Measurements from ENCODE around the gene GGA2.
"Not testable (repeated sequence)": the region's sequence is repeated elsewhere in the genome, so short reads cannot be mapped to it uniquely, and the experiment has no call there.

Gene GGA2

DNA sequence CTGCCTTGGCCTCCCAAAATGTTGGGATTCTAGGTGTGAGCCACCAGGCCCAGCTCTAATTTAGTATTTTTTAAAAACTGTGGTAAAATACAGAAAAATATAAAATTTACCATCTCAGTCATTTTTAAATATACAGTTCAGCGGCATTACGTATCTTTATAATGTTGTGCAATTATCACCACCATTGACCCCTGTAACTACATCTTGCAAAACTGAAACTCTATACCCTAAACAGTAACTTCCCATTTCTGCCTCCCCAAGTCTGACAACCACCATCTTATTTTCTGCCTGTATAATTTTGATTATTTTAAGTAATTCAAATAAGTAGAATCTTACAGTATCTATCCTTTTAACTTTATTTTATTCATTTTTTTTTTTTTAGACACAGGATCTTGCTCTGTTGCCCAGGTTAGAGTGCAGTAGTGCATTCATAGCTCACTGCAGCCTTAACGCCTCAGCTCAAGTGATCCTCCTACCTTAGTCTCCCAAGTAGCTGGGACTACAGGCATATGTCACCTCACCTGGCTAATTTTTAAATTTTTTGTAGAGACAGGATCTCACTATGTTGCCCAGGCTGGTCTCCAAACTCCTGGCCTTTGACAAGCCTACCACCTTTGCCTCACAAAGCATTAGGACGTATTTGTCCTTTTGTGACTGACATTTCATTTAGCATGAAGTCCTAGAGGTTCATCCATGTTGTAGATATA lies 10.9 kb upstream of the GGA2 start:
- 73% methylated on average over 4 of the region's 4 CpGs for WGBS
- H3K36me3 ChIP-seq (ENCODE audit: insufficient read depth, low read length) = peaks cover 65% of the 10 kb centered on the region
- no peak overlapping the region for H3K27ac ChIP-seq (ENCODE audit: low read depth, low read length)
- H3K27me3 ChIP-seq (ENCODE audit: insufficient read depth, low read length) = no peaks in the 10 kb centered on the region
- H3K4me3 ChIP-seq (ENCODE audit: low read length) = no peak overlapping the region
- H3K9me3 ChIP-seq (ENCODE audit: insufficient read depth, low read depth, low read length) = no peaks in the 10 kb centered on the region
- H3K4me1 ChIP-seq (ENCODE audit: insufficient read depth, low read length) = no peaks in the 10 kb centered on the region
- H3K9ac ChIP-seq (ENCODE audit: low read depth, low read length) = no peak overlapping the region

DNA sequence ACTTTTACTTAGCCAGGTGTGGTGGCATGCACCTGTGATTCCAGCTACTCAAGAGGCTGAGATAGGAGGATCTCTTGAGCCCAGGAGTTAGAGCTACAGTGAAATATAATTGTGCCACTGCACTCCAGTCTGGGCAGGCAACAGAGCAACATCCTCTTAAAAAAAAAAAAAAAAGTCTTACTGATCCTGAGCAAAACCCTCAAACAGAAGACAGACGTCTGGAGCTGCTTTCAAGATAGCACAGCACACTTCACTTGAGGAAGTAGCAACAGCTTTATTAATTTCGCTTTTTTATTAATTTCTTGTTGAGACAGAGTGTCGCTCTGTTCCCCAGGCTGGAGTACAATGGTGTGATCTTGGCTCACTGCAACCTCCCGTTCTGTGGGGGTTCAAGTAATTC lies 10.2 kb upstream of the GGA2 start:
- Histone ChIP-seq H3K9ac (ENCODE audit: low read depth, low read length) (no peak overlapping the region), H3K27ac (ENCODE audit: low read depth, low read length) (no peak overlapping the region), H3K27me3 (ENCODE audit: insufficient read depth, low read length) (no peaks in the 10 kb centered on the region), H3K4me3 (ENCODE audit: low read length) (no peak overlapping the region), H3K9me3 (ENCODE audit: insufficient read depth, low read depth, low read length) (no peaks in the 10 kb centered on the region), H3K4me1 (ENCODE audit: insufficient read depth, low read length) (no peaks in the 10 kb centered on the region), H3K36me3 (ENCODE audit: insufficient read depth, low read length) (peaks cover 68% of the 10 kb centered on the region)
- WGBS = 91% methylated on average over 4 of the region's 4 CpGs

DNA sequence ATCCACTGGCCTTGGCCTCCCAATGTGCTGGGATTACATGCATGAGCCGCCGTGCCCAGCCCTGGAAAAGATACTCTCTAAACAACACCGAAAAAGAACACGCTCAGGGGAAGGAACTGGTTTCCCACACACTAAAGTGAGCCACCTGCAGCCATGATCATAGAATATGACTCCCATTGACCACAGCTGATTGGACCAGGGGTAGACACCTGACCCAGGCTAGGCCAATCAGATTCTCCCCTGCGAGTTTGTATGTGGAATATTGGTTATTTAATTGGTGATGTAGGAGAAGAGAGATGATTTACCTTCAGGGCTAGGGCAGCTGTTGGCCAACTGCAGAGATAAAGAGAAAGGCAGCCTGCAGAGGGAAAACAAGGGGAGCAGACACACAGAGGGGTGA lies 9.0 kb upstream of the GGA2 start:
- Histone ChIP-seq H3K27me3 (ENCODE audit: insufficient read depth, low read length) (no peaks in the 10 kb centered on the region), H3K27ac (ENCODE audit: low read depth, low read length) (no peak overlapping the region), H3K36me3 (ENCODE audit: insufficient read depth, low read length) (peaks cover 61% of the 10 kb centered on the region), H3K4me3 (ENCODE audit: low read length) (no peak overlapping the region), H3K9me3 (ENCODE audit: insufficient read depth, low read depth, low read length) (no peaks in the 10 kb centered on the region), H3K4me1 (ENCODE audit: insufficient read depth, low read length) (no peaks in the 10 kb centered on the region), H3K9ac (ENCODE audit: low read depth, low read length) (no peak overlapping the region)
- 98% methylated on average over 5 of the region's 5 CpGs for WGBS

DNA sequence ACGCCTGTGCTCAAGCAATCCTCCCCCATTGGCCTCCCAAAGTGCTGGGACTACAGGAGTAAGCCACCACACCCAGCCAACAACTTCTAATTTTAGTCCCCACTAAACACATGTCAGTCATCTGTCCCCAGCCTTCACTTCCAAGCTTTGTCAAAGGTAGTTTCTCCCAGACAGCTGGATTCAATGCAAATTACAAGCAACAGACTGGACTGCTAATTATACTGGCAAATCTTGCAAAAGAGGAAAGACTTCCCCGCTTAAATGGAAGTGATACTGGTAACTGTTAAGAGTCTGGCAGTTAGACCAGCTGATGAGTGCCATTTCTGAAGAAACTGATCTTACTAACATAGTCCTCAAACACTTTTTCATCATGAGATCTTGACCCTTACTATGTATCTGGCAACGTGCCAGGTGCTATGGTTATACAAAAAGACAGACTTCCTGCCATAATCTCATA lies 8.2 kb upstream of the GGA2 start:
- WGBS = 97% methylated on average over 3 of the region's 3 CpGs
- Histone ChIP-seq H3K36me3 (ENCODE audit: insufficient read depth, low read length) (peaks cover 53% of the 10 kb centered on the region), H3K27me3 (ENCODE audit: insufficient read depth, low read length) (no peaks in the 10 kb centered on the region), H3K4me1 (ENCODE audit: insufficient read depth, low read length) (no peaks in the 10 kb centered on the region), H3K27ac (ENCODE audit: low read depth, low read length) (no peak overlapping the region), H3K9ac (ENCODE audit: low read depth, low read length) (no peak overlapping the region), H3K9me3 (ENCODE audit: insufficient read depth, low read depth, low read length) (no peaks in the 10 kb centered on the region), H3K4me3 (ENCODE audit: low read length) (no peak overlapping the region)

DNA sequence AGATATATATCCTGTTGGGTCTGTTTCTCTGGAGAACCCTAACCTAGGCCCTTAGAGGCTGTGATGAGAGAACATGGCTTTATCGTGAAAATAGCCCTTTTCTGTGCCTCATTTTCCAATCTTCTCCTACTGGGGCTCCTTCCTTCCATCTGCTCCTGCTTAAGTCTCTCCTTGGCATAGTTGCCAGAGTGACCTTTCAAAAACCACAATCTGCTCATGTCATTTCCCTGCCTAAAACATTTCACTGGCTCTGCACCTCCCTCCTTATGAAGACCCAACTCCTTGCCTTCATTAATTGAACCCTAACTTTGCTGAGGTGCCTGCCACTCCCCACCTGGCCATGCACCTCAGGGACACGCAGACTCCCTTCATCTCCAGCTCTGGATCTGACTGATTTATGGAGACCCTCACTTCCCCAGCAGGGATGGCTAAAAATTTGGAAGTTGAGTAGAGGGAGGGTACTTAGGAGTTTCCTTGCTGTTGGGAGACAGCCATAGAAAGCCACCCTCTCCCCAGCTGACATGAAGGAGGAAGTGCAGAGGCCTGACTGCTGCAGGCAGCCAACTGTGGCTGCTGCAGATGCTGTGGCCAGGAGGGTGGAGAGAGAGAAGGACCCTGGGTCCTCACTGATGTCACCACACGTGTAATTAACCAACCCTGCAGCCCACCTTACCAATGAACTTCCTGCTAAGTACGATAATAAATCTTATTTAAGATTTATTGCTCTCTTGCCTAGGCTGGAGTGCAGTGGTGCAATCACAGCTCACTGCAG lies 6.3 kb upstream of the GGA2 start:
- Histone ChIP-seq H3K9ac (ENCODE audit: low read depth, low read length) (no peak overlapping the region), H3K4me1 (ENCODE audit: insufficient read depth, low read length) (no peaks in the 10 kb centered on the region), H3K9me3 (ENCODE audit: insufficient read depth, low read depth, low read length) (no peaks in the 10 kb centered on the region), H3K27me3 (ENCODE audit: insufficient read depth, low read length) (no peaks in the 10 kb centered on the region), H3K4me3 (ENCODE audit: low read length) (no peak overlapping the region), H3K36me3 (ENCODE audit: insufficient read depth, low read length) (peaks cover 34% of the 10 kb centered on the region), H3K27ac (ENCODE audit: low read depth, low read length) (no peak overlapping the region)
- WGBS = 98% methylated on average over 4 of the region's 4 CpGs

DNA sequence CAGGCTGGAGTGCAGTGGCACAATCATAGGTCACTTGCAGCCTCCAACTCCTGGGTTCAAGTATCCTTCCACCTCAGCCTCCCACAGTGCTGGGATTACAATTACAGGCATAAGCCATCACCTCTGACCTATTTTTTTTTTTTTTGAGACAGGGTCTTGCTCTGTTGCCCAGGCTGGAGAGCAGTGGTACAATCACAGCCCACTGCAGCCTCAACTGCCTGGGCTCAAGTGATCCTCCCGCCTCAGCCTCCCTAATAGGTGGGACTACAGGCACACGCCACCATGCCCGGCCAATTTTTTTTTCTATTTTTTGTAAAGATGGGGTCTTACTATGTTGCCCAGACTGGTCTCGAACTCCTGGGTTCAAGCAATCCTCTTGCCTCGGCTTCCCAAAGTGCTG lies 5.6 kb upstream of the GGA2 start:
- no peaks in the 10 kb centered on the region for H3K4me1 ChIP-seq (ENCODE audit: insufficient read depth, low read length)
- H3K27me3 ChIP-seq (ENCODE audit: insufficient read depth, low read length) = no peaks in the 10 kb centered on the region
- no peak overlapping the region for H3K27ac ChIP-seq (ENCODE audit: low read depth, low read length)
- H3K9ac ChIP-seq (ENCODE audit: low read depth, low read length) = no peak overlapping the region
- H3K36me3 ChIP-seq (ENCODE audit: insufficient read depth, low read length) = peaks cover 28% of the 10 kb centered on the region
- no peaks in the 10 kb centered on the region for H3K9me3 ChIP-seq (ENCODE audit: insufficient read depth, low read depth, low read length)
- WGBS = 94% methylated on average over 5 of the region's 5 CpGs
- H3K4me3 ChIP-seq (ENCODE audit: low read length) = no peak overlapping the region

DNA sequence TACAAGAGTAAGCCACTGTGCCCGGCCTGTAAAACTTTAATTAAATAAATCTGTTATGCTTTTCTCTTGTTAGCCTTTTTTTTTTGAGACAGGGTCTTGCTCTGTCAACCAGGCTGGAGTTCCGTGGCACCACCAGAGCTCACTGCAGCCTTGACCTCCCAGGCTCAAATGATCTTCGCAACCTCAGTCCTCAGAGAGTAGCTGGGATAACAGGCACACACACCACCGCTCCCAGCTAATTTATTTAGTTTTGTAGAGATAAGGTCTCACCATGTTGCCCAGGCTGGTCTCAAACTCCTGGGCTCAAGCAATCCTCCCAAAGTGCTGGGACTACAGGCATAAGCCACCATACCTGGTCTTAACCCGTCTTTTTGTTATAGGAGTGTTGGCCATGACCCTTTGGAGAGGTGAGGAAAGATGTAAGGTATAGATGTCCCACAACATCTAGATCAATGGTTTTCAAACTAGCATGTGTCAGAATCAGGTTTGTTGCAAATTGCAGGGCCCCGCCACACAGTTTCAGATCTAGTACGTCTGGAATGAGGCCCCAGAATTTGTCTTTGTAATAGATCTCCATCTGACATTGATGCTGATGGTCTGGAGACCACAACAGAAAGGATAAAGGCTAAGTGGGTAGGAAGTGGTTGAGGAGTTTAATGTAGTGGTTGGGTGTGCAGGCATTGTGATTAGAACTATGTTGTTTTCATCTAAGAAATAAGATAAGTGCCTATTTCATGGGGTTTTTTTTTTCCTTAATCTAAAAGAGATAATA lies 4.3 kb upstream of the GGA2 start:
- no peaks in the 10 kb centered on the region for H3K4me1 ChIP-seq (ENCODE audit: insufficient read depth, low read length)
- H3K36me3 ChIP-seq (ENCODE audit: insufficient read depth, low read length) = peaks cover 18% of the 10 kb centered on the region
- H3K9me3 ChIP-seq (ENCODE audit: insufficient read depth, low read depth, low read length) = no peaks in the 10 kb centered on the region
- H3K9ac ChIP-seq (ENCODE audit: low read depth, low read length) = no peak overlapping the region
- H3K4me3 ChIP-seq (ENCODE audit: low read length) = no peak overlapping the region
- WGBS = 92% methylated on average over 7 of the region's 7 CpGs
- H3K27ac ChIP-seq (ENCODE audit: low read depth, low read length) = no peak overlapping the region
- H3K27me3 ChIP-seq (ENCODE audit: insufficient read depth, low read length) = no peaks in the 10 kb centered on the region

DNA sequence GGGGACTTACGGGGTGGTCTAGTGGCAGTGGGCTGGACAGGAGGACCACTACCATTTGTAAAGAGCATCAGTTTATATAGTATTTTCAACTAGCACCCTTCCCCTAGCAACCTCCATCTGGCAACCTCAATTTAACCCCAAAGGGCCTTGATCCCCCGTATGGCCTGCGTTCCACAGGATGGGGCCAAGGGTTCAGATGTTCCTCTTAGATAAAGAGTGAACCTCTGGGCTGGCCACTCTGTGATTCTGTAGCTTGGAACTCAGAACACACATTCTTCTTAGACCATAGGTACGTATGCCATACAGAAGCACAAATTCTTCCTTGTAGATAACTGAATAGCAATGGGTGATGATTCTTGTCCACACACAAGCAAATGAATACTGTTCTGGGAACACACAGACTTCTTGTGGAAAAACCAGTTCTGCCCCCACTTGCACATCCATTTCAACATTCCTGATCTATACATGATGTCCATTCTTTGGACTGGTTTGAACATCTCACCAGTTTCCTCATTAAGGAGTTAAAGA lies 1.9 kb upstream of the GGA2 start:
- H3K9me3 ChIP-seq (ENCODE audit: insufficient read depth, low read depth, low read length) = no peaks in the 10 kb centered on the region
- H3K4me3 ChIP-seq (ENCODE audit: low read length) = no peak overlapping the region
- 92% methylated on average over 4 of the region's 4 CpGs for WGBS
- H3K27ac ChIP-seq (ENCODE audit: low read depth, low read length) = no peak overlapping the region
- H3K27me3 ChIP-seq (ENCODE audit: insufficient read depth, low read length) = no peaks in the 10 kb centered on the region
- H3K36me3 ChIP-seq (ENCODE audit: insufficient read depth, low read length) = peaks cover 9% of the 10 kb centered on the region
- H3K9ac ChIP-seq (ENCODE audit: low read depth, low read length) = no peak overlapping the region
- 0 out of 2 replicates have a peak, but pooled peaks cover under 1% of the 10 kb centered on the region for H3K4me1 ChIP-seq (ENCODE audit: insufficient read depth, low read length)

DNA sequence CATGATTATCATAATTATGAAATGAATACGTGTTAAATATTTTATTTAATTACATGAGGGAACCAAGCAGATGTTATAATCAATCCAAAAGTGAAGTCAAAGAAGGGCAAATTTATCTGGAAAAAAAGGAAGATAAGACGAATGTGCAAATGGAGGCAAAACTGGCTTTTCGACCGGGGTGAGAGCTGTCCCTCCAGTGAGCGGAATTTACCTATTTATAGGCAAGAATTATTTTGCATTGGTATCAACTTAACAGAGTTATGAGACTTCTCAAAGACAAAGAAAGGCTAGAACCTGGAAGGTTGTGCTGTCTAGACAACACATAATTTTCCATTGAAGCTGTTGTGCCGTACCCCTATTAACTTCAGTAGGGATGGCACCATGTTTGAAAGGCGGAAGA lies 1.4 kb upstream of the GGA2 start:
- Histone ChIP-seq H3K9ac (ENCODE audit: low read depth, low read length) (no peak overlapping the region), H3K27ac (ENCODE audit: low read depth, low read length) (no peak overlapping the region), H3K36me3 (ENCODE audit: insufficient read depth, low read length) (peaks cover 9% of the 10 kb centered on the region), H3K4me1 (ENCODE audit: insufficient read depth, low read length) (peaks cover 5% of the 10 kb centered on the region; the same call in 1 of the 2 replicates), H3K9me3 (ENCODE audit: insufficient read depth, low read depth, low read length) (no peaks in the 10 kb centered on the region), H3K27me3 (ENCODE audit: insufficient read depth, low read length) (no peaks in the 10 kb centered on the region), H3K4me3 (ENCODE audit: low read length) (no peak overlapping the region)
- WGBS = 90% methylated on average over 6 of the region's 7 CpGs

DNA sequence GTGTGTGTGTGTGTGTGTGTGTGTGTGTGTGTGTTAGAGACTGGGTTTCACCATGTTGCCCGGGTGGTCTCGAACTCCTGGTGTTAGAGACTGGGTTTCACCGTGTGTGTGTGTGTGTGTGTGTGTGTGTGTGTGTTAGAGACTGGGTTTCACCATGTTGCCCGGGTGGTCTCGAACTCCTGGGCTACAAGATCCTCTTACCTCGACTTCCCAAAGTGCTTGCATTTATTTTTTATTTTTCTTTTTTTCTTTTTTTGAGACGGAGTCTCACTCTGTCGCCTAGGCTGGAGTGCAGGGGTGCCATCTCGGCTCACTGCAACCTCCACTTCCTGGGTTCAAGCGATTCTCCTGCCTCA lies 599 bp upstream of the GGA2 start:
- H3K9me3 ChIP-seq (ENCODE audit: insufficient read depth, low read depth, low read length); H3K9ac ChIP-seq (ENCODE audit: low read depth, low read length); H3K27ac ChIP-seq (ENCODE audit: low read depth, low read length); H3K27me3 ChIP-seq (ENCODE audit: insufficient read depth, low read length): not testable (repeated sequence)
- H3K4me3 ChIP-seq (ENCODE audit: low read length) = peak overlapping the region; percentile 86
- H3K36me3 ChIP-seq (ENCODE audit: insufficient read depth, low read length) = peaks cover 12% of the 10 kb centered on the region
- peaks cover 11% of the 10 kb centered on the region for H3K4me1 ChIP-seq (ENCODE audit: insufficient read depth, low read length)
- 82% methylated on average over 8 of the region's 10 CpGs for WGBS

DNA sequence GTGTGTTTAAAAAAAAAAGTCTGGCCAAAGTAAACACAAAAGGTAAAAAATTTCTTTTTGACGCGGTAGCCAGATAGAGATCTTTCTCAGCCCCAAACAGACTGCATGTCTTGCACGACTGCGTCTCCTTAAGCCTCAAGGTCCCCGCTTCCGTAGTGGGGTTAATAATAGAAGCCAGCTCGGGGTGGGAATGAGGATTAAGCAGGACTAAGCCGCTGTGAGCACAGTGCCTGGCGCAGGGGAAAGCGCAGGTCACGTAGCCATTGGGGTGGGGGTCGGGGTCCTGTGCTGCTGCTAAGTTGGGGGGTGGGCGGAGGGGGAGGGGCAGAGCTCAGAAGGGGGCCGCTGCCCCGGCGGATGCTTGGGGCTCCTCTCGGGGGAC lies 521 bp downstream of the GGA2 start:
- WGBS = 1% methylated on average over 17 of the region's 17 CpGs
- H3K27me3 ChIP-seq (ENCODE audit: insufficient read depth, low read length) = no peaks in the 10 kb centered on the region
- H3K27ac ChIP-seq (ENCODE audit: low read depth, low read length) = peak overlapping the region; percentile 86
- peak overlapping the region; percentile 86 for H3K4me3 ChIP-seq (ENCODE audit: low read length)
- peak overlapping the region; percentile 95 for H3K9ac ChIP-seq (ENCODE audit: low read depth, low read length)
- peaks cover 19% of the 10 kb centered on the region for H3K4me1 ChIP-seq (ENCODE audit: insufficient read depth, low read length)
- peaks cover 7% of the 10 kb centered on the region for H3K36me3 ChIP-seq (ENCODE audit: insufficient read depth, low read length)
- no peaks in the 10 kb centered on the region for H3K9me3 ChIP-seq (ENCODE audit: insufficient read depth, low read depth, low read length)
